HG03520 (cell line): Measurements from ENCODE around the gene JSRP1.

Experiments
- ATAC-seq: cut with Tn5 transposase; IDR thresholded peaks from one replicate; pipeline ENCODE4 v1.9.1; 2021; ENCODE audit warnings: mild to moderate bottlenecking, moderate library complexity; ENCODE audit not compliant: unreplicated experiment

The JSRP1 gene

GRCh38 chr19:2266183-2266993 lies 10.2 kb upstream of the JSRP1 start:
- no peak for ATAC-seq

- no peak for ATAC-seq
These were observed 5.4 kb upstream of the JSRP1 start for GRCh38 chr19:2261438-2262172.

- ATAC-seq: no peak
These were observed 4.2 kb upstream of the JSRP1 start for GRCh38 chr19:2260341-2260805.

- ATAC-seq: no peak
These were observed 3.1 kb upstream of the JSRP1 start for GRCh38 chr19:2259336-2259735.

GRCh38 chr19:2255112-2255845 lies 938 bp downstream of the JSRP1 start:
- no peak for ATAC-seq

- ATAC-seq: no peak
These were observed 1.9 kb downstream of the JSRP1 start for GRCh38 chr19:2254064-2254872.

- no peak for ATAC-seq
These were observed 2.8 kb downstream of the JSRP1 start for GRCh38 chr19:2253106-2254063.

GRCh38 chr19:2252797-2253105 lies 3.5 kb downstream of the JSRP1 start:
- ATAC-seq: no peak

GRCh38 chr19:2252055-2252796 lies 4.0 kb downstream of the JSRP1 start:
- no peak for ATAC-seq

GRCh38 chr19:2251106-2252054 lies 4.8 kb downstream of the JSRP1 start:
- no peak for ATAC-seq

- ATAC-seq: no peak
These were observed 5.5 kb downstream of the JSRP1 start for GRCh38 chr19:2250766-2251105.

- no peak for ATAC-seq
These were observed 6.1 kb downstream of the JSRP1 start for GRCh38 chr19:2249880-2250765.

- no peak for ATAC-seq
These were observed 7.0 kb downstream of the JSRP1 start, which contains the start of gene AMH for GRCh38 chr19:2249010-2249866. Gene AMH (plus strand): TSS chr19:2249323. CDS start chr19:2249333, 10 bp downstream.

GRCh38 chr19:2248136-2249009 lies 7.8 kb downstream of the JSRP1 start:
- ATAC-seq: no peak
